NOMO-1 (cell line): ENCODE results near the gene PHYKPL.
"Not testable (repeated sequence)": the region's sequence is repeated elsewhere in the genome, so short reads cannot be mapped to it uniquely, and the experiment has no call there.

Source experiments
- DNase-seq, 2 experiments: peaks; one replicate each; lab custom pipeline; 2025; ENCODE audit not compliant: unreplicated experiment in 2 of 2; lab: John Stamatoyannopoulos, UW

PHYKPL gene

GRCh38 chr5:178265746-178266145, 33.1 kb upstream of the PHYKPL start:
- no peak for DNase-seq

- DNase-seq: no peak
Observed at GRCh38 chr5:178264044-178264443, 31.4 kb upstream of the PHYKPL start.

DNA sequence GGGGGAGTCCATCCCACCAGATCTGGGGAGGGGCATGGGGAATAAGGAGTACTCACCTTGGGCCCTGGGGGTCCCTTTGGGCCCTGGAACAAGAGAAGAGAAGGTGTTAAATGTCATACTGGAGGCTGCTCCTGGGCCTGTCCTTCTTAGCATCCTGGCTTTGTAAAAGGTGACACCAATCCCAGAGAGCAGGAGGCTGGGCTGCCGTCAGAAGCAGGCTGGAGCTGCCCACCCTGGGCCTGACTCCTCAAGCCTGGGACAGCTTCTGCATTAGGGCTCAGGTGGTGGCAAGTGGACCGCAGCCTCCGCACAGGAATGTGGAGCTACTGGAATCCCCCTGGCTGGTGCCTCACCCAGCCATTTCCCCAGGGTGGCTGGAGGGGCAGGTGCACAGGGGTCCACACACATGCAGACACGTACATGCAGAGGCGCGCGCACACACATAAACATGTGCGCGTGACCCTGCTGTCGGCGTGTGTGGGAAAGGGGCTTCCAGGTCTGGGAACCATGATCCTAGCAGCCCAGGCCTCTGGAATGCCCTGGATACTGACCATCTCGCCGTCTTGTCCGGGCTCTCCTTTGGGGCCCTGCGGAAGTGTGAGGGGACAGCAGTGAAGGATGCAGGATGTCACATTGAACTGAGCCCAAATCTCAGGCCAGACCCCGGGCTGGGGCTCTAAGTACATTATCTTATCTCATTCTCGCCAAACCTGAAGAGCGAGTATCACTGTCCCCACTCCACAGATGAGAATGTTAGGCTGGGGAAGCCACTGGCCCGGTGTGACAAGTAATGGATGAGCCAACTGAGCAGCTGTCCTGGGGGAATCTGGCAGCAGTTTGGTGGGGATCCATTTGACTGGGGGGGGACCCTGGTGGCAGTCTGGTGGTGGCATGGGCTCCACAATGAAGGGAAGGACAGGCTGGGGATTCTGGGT, 29.3 kb upstream of the PHYKPL start:
- no peak for DNase-seq

- DNase-seq: no peak
Observed at GRCh38 chr5:178259623-178260536, 27.3 kb upstream of the PHYKPL start.

GRCh38 chr5:178257650-178258049, 25.0 kb upstream of the PHYKPL start:
- DNase-seq: no peak

DNA sequence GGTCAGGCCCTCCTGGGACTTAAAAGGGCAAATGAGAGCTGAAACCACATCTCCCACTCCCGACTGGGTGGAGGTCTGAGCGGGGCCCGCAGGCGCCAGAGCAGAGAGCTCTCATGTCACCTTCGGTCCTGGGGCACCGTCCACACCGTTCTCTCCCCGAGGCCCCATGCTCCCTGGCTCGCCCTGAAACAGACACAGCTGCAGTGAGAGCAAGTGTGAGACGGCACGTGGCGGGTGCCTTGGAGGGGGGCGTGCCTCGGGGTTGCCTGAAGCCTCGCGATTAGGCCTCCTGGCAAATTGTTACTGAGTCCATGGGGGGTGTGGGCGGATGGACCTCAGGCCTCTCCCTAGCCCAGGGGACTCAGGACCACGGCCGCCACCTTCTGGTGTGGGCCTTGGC, 24.1 kb upstream of the PHYKPL start:
- DNase-seq: no peak

- DNase-seq: not testable (repeated sequence)
Observed at GRCh38 chr5:178253632-178254031, 21.0 kb upstream of the PHYKPL start.

DNA sequence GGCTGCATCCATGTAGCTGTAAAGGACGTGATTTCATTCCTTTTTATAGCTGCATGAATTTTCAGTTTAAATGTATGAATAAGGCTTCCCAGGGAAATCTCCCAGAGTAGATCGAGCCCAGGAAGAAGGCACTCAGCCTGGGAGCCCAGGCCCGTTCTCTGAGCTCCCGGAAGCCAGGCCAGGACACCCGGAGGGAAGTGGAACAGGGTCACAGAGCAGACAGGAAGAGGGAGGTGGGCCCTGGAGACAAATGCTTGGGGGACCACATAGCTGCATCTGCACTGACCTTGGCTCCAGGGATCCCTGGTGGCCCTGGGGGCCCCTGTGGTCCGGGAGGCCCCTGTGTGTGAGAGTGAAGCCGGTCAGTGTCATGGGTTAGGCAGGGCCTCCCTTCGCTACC, 19.7 kb upstream of the PHYKPL start:
- DNase-seq: no peak

- no peak for DNase-seq
Observed at GRCh38 chr5:178250263-178250662, 17.7 kb upstream of the PHYKPL start.

GRCh38 chr5:178249191-178249989, 16.8 kb upstream of the PHYKPL start:
- no peak for DNase-seq

- DNase-seq: no peak
Observed at GRCh38 chr5:178248750-178249149, 16.1 kb upstream of the PHYKPL start.

- DNase-seq: no peak
Observed at GRCh38 chr5:178247481-178248456, 15.2 kb upstream of the PHYKPL start.

GRCh38 chr5:178246624-178247279, 14.2 kb upstream of the PHYKPL start:
- DNase-seq: no peak

GRCh38 chr5:178245389-178245788, 12.8 kb upstream of the PHYKPL start:
- no peak for DNase-seq

- peak in 1 of 2 experiments; percentile 5 for DNase-seq
Observed at GRCh38 chr5:178244576-178244975, 12.0 kb upstream of the PHYKPL start.

DNA sequence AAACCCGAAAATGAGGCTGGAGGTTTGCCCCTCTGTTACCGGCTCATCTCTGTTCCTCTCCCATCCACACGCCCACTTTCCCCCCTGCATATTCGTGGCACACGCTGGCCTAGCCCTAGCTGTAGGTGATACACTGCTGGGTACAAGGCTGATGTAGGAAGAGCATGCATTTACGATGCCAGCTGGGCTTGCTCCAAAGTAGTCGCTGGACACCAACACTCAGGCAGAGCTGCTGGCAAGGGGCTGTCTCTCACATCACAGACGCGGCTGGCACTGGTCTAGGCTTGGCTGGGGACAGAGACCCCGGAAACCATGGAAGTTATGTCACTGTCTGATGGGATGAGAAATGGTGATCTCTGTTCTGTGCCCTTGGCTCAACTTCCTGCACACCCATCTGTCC, 9.8 kb upstream of the PHYKPL start:
- DNase-seq: no peak

DNA sequence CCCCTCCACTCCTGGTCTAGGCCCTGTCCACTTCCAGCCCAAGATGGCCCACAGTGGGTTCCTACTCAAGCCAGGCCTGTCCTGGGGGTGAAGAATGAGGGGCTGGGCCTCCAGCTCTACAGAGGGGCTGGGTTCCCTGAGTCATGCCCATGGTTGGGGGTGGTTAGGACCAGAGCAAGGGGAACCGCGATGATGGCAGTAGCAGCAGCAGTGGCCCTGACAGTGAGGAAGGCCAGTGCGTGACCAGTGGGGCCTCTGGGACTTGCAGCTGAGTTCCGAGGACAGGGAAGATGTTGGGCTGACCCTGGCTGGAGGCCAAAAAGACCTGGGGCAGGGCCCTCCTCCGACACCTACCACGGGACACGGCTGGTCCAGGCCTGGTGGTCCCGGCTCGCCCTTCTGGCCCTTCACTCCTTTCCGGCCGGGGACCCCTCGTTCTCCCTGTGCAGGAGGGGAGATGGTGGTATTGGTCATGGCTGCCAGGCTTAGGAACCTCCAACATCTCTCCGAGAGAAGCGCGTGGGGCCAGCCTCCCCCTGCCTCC, 9.2 kb upstream of the PHYKPL start:
- DNase-seq: no peak

- DNase-seq: no peak
Observed at GRCh38 chr5:178241231-178241663, 8.6 kb upstream of the PHYKPL start.

- no peak for DNase-seq
Observed at GRCh38 chr5:178240766-178241165, 8.2 kb upstream of the PHYKPL start.
